Endothelial cell of umbilical vein (primary cell): ENCODE data around the gene FRMPD1.

ENCODE experiments used
- CTCF ChIP-seq, 2 donors: IDR thresholded peaks; 1 replicate in 1 of 2; 2 replicates in 1 of 2; pipeline ENCODE4 v1.5.1; 2011; ENCODE audit warnings: low read length in 2 of 2, mild to moderate bottlenecking in 2 of 2, moderate library complexity in 2 of 2, control low read depth in 1 of 2, inconsistent platforms in 1 of 2, low read depth in 1 of 2; ENCODE audit not compliant: insufficient read depth in 1 of 2; ENCODE audit errors: extremely low read depth in 1 of 2
- EZH2 ChIP-seq: IDR thresholded peaks from 2 replicates; pipeline ENCODE4 v1.6.1; 2012; ENCODE audit warnings: borderline replicate concordance, low read depth, mild to moderate bottlenecking, moderate library complexity, low read length, inconsistent platforms; ENCODE audit not compliant: severe bottlenecking
- MYC ChIP-seq: IDR thresholded peaks from one replicate; pipeline ENCODE4 v1.6.1; 2011; ENCODE audit warnings: mild to moderate bottlenecking, low read depth, low read length
- POLR2A ChIP-seq: IDR thresholded peaks from 2 replicates; pipeline ENCODE4 v1.6.1; 2012; ENCODE audit warnings: low read depth, mild to moderate bottlenecking, control low read depth, low read length
- POLR2AphosphoS5 ChIP-seq: IDR thresholded peaks from 2 replicates; pipeline ENCODE4 v1.6.1; 2012; ENCODE audit warnings: low read depth, mild to moderate bottlenecking, control low read depth, low read length, moderate library complexity; ENCODE audit not compliant: insufficient read depth

- no peak for TF ChIP-seq CTCF (IDR thresholded peaks at IDR 0.05; ENCODE audit: extremely low read depth in 1 of 2, insufficient read depth in 1 of 2, low read depth in 1 of 2, low read length in 2 of 2)
- peak; percentile 94 for TF ChIP-seq POLR2A
- no peak for TF ChIP-seq EZH2
- TF ChIP-seq MYC = no peak
- TF ChIP-seq POLR2AphosphoS5 = peak; percentile 96
These were observed 134.1 kb downstream of the FRMPD1 start, which contains the start of gene EXOSC3 for GRCh38 chr9:37784616-37785483.
